Forelimb muscle (tissue), 1 donor: ENCODE measurements around the gene RAB3D. TPM values are rescaled to one million over a fixed set of nuclear protein-coding genes. Genes with fewer than 3 reads are reported as not detected.
"Not testable (repeated sequence)": the region's sequence is repeated elsewhere in the genome, so short reads cannot be mapped to it uniquely, and the experiment has no call there.

Experiments
- DNase-seq: peaks from one replicate; pipeline ENCODE4 v3.0.0-alpha.2; 2013; ENCODE audit warnings: low read depth
- polyA plus RNA-seq: library from polyadenylated mRNA; unstranded; fragments of 120-200 nt; gene quantifications from one replicate; pipeline ENCODE4 v1.2.1, GENCODE V29; 2013; ENCODE audit not compliant: insufficient read length

RAB3D gene
- polyA plus RNA-seq, 1 donor, result 5.2 TPM

DNA sequence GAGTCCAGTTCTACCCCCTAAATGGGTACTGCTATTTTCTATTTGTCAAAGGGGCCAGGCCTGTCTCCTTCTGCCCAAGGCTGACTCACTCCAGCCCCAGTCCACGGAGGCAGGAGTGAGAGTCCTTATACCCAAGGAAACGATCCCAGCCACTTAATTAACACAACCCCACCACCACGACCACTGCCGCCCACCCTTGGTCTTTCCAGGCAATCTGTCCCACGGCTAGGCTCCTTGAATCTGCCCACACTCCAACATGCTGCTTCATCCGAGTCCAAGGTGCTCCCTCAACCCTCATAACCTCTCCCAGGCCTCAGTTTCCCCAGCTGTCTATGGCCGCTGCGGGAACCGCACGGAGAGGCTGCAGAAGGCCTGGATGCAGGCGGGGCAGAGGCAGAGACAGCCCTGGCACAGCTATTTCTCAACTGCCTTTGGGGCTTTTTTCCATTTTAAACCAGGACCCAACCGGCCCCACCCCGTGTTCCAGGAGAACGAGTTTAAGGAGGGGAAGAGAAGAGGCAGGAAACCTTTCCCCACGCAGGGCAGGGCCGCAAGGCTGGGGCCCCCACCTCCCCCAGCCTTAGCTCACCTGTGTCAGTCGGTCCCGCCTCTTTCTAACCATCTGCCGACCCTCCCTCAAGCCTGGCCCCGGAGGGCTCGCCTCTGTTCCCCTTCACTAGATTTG, 746 bp downstream of the RAB3D start:
- DNase-seq, result no peak

DNA sequence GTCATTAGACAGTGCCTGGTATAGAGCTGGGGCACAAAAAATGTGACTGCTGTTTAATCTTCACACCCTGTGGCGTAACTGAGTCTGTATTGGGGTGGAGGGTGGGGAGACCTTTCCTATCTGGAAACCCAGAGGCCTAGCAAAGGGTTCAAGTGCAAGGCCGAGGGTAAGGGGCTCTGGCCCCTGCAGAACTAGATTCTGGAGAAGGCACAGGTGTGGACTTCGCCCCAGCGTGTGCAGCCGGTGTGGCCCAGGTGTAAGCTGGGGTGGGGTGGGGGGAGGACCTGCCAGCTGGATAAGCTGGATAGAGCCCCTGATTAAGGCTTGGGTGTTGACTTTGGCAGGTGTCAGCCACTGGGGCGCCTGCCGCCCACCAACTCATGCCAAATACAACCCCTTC, 1.3 kb downstream of the RAB3D start:
- DNase-seq, result no peak

DNA sequence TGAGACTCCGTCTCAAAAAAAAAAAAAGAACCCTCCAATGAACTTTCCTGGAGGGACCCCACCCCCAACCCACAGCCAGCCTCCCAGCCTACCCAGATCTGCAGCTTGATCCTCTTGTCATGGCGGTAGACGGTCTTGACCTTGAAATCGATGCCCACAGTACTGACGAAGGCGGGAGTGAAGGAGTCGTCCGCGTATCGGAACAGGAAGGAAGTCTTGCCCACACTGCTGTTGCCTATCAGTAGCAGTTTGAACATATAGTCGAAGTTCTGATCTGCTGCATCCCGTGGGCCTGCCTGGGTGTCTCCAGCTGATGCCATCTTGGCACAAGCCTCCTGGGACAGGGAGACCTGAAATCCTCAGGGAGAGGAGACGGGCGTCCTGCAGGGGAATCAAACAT, 2.4 kb downstream of the RAB3D start:
- DNase-seq, result no peak

DNA sequence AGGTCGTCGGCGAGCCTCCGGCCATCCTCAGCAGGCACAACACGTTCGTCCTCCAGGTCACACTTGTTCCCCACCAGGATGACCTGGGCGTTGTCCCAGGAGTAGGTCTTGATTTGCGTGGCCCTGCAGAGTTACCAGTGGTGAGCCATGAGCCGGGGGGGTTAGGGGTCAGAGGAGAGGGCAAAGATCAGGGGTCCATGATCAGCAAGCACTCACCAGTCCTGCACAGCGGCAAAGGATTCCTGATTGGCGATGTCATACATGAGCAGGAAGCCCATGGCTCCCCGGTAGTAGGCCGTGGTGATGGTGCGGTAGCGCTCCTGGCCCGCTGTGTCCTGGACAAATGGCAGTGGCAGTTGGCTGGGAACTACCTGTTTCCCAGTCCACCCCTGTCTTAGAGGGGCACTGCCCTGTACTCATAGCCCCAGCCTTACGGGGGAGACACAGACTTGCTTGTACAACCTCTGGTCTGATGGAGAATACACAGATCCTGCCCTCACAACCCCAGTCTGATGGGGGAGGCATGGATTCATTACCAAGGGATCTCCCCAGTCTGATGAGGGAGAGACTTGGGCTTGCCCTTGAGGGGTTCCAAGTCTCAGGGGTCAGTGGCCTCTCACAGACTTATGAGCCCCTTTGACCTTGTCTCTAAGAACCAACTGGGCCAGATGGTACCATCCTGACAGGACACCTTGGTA, 3.9 kb downstream of the RAB3D start:
- no peak for DNase-seq

DNA sequence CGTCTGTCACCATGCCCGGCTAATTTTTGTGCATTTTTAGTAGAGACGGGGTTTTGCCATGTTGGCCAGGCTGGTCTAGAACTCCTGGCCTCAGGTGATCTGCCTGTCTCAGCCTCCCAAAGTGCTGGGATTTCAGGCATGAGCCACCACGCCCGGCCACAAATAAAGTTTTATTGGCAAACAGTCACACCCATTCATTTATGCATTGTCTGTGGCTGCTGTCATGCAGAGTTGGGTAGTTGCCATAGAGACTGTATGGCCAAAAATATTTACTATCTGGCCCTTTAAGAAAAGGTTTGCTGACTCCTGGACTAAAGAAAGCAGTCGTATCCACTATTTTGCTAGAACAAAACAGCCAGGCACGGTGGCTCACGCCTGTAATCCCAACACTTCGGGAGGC, 5.6 kb downstream of the RAB3D start:
- not testable (repeated sequence) for DNase-seq

DNA sequence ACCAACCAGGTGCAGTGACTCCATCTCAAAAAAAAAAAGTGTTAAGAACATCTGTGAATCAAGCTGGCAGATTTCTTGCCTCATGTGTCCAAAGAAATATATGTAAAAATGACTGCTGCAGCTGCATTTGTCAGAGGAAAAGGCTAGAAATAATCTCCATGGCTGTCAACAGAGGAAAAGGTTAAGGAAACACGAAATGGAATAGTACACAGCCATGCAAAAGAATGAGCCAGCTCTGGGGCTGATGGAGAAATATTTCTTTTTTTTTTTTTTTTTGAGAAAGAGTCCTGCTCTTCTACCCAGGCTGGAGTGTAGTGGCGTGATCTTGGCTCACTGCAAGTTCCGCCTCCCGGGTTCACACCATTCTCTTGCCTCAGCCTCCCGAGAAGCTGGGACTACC, 6.6 kb downstream of the RAB3D start:
- DNase-seq, result no peak

DNA sequence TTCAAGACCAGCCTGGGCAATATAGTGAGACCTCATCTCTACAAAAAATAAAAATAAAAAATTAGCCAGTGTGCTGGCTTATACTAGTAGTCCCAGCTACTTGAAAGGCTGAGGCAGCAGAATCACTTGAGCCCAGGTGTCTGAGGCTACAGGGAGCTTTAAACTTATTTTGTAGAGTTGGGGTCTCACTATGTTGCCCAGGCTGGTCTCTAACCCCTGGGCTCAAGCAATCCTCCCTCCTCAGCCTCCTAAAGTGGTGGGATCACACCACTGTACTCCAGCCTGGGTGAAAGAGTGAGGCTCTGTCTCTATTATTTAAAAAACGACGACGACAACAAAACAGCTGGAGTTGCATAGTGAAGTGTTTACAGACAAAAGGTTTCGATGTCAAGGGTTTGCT, 8.0 kb downstream of the RAB3D start:
- no peak for DNase-seq

DNA sequence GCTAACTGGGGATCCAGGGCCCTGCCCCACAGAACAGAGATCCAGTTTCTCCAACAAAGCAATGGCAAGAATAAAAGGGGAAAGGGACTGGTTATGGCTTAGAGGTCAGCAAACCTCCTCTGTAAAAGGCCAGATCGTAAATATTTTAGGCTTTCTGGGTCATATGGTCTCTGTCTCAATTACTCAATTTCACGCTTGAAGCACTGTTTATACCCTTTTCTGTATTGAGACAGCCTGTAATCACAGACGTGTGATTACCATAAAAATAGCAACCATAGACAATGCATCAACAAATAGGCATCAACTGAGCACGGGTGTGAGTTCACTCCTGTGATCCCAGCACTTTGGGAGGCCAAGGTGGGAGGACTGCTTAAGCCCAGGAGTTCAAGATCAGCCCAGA, 9.3 kb downstream of the RAB3D start:
- no peak for DNase-seq

DNA sequence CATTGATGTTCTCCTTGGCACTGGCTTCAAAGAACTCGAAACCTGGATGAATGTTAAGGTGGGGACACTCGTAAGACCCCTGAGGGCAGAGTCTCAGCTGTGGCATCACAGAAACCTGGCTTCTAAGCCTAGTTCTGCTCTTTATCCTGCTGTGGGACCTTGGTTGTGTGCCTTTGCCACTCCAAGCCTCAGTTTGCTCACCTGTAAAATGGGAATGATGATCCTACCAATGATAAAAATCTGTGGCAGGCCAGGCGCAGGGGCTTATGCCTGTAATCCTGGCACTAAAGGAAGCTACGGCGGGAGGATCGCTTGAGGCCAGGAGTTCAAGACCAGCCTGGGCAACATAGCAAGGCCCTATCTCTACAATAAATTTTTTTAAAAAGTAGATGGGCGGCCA, 13.9 kb downstream of the RAB3D start:
- no peak for DNase-seq

DNA sequence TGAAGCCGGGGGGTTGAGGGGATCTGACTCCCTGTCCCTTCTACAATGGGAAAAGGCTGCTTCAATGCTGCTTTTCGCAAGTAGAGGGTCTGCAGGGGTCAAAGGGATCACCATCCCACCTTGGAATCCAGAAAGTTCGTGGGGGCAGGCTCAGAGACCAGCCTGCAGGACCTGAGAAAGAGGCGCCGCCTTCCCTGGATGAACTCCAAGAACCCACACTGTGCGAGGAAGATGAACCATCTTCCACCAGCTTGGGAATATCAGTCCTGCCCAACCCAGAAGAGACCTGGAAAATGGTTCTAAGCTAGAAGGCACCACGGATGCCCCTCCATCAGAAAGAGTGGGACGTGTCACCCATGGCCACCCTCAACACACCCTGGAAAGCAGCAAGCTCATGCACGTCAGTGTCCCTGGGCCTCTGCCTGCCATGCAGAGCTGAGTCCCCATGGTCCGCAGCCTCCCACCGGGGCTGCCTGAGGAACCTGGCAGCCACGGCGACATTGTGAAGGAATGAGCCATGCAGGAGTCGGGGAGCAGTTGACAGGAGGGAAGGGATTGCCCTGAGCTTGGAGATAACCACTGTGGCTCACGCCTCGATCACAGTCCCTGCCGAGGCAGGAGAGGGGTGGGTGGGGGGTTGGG, 14.6 kb downstream of the RAB3D start:
- DNase-seq, result no peak

DNA sequence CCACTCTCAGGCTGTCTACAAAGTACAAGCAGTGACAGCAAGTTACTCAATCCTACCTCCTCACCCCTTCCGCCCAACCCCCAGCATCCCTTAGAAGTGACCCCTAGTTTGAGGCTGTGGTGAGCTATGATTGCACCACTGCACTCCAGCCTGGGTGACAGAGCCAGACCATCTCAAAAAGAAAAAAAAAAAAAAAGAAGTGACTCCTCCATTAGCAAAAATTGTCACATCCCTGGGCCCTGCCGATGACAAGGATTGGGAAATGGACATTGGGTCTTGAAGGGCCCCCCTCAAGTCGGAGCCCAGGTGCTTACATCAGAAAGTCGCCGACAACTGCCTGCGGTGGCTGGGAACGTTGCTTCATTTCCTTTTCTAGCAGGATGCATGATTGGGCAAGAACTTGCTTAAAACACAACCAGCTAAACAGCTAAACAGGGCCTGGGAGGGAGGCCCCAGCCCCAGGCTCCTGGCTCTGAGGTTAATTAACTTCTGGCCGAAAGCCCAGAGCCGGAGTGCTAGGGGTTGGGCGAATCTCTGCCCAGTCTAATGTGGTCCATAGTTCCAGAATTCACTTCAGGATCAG, 15.3 kb downstream of the RAB3D start:
- peak; percentile 34 for DNase-seq

DNA sequence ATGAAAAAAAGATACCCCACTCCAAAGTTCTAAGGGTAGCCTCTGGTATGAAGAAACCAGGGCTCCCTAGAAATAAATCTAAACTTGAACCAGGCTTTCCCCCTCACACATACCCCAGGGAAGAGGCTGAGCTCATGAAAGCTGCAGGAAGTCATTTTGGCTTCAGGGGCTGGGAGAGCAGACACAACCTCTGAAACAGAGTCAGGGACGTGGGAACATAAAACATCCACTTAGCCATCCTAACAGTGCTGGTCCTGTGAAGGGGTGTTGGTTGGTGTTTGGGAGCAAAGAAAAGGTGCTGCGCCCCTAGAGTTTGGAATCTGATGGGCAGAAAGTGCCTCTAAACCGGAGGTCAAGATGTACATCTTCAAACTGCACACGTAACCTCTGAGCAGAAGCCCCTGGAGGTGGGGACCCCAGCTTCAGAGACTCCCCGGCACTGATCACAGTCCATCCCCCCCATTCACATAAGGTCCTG, 15.8 kb downstream of the RAB3D start:
- no peak for DNase-seq

DNA sequence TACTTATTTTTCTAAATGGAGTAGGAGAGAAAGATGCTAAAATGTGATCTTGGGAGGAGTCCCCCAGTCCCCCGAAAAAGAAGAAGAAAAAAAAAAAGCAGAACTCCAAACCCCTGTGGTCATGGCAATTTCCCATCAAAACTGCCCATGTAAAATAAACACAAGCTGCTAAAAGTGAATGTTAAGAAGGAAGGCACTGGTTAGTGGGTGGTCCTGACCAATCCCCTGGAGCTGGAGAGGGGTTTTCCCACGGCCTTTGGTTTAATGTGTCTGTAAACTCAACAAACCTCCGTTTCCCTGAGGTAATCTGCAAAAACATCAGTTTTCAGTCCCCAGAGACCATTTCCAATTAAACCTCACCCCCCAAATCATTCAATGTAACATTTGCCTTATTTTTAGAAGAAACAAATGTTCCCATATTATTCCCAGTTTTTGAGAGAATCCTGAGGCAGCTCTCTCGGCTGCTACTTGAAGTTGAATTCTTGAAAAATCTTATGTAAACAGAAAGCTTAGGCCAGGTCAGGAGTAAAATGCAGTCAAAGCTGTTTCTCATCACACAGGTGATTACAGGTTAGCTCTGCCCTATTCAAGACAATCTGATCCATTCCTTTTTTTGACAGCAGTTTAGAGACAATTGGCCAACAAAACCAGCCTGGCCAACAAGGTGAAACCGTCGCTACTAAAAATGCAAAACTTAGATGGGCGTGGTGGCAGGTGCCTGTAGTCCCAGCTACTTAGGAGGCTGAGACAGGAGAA, 17.0 kb downstream of the RAB3D start:
- DNase-seq, result no peak

DNA sequence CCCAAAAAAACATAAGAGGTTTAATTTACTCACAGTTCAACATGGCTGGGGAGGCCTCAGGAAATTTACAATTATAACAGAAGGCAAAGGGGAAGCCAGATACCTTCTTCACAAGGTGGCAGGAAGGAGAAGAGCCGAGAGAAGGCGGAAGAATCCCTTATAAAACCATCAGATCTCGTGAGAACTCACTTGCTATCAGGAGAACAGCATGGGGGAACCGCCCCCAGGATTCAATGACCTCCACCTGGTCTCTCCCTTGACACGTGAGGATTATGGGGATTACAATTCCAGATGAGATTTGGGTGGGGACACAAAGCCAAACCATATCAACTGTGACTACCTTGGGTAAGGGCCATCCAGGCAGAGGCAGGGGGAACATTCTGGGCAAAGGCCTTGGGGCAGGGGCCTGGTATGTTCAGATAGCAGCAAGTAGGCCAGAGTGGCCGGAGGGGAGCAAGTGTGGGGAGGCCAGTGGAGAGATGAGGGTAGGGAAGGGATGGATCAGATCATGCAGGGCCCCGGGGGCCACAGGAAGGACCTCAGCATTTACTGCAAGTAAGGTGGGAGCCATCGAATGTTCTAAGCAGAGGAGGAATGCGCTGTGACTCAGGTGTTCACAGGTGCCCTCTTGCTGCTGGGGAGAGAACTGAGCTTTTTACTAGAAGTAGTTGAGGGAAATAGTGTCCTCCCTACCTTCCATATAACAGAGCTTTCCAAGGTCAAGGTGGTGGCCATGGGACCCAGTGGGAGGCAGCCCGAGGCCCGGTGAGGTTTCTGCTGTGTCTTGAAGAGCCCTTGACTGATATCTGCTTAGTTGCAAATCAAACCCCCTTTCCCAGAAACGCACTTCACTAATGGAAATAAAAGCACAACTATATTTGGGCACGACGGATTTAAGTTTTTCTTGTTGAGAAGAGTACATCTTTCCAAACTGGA, 18.0 kb downstream of the RAB3D start:
- no peak for DNase-seq

DNA sequence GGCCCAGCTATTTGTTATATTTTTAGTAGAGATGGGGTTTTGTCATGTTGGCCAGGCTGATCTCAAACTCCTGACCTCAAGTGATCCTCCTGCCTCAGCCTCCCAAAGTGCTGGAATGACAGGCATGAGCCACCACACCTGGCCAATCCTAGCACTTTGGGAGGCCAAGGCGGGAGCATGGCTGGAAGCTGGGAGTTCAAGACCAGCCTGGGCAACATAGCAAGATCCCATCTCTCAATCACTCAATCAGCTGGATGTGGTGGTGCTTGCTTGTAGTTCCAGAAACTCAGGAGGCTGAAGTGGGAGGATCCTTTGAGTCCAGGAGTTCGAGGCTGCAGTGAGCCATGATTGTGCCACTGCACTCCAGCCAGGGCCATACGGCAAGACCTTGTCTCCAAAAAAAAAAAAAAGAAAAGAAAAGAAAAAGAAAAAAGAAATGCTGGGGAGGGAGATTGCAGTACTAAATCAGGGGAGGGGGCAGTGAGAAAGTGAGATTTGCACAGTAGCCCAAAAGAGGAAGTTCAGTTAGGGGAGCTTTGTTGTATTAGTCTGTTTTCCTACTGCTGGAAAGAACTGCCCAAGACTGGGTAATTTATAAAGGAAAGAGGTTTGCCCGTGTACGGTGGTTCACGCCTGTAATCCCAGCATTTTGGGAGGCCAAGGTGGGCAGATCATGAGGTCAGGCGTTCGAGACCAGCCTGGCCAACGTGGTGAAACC, 19.0 kb downstream of the RAB3D start:
- not testable (repeated sequence) for DNase-seq

DNA sequence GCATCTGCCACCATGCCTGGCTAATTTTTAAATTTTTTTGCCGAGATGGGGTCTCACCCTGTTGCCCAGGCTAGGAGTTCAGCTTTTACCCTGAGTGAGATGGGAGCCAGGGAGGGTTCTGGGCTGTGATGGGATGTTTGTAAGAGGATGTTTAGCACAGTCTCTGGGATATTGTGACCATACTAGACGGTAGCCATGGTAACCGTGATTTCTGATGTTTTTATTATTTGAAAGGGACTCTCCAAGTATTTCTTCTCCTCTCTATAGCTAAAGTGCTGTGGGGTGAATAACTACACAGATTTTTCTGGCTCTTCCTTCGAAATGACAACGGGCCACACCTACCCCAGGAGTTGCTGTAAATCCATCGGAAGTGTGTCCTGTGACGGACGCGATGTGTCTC, 33.1 kb downstream of the RAB3D start:
- DNase-seq, result no peak

DNA sequence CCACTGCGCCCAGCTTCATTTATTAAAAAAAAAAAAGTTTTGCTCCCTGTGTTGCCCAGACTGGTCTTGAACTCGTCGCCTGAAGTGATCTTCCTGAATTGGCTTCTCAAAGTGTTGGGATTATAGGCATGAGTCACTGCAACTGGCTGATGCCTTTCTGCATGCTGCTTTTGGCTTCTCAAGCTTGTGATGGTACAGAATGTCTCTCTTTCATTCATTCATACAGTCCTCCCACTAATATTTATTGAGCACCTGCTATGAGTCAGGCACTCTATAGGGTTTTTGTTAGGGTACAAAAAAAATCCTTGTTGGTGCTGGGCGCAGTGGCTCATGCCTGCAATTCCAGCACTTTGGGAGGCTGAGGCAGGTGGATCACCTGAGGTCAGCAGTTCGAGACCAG, 34.5 kb downstream of the RAB3D start:
- no peak for DNase-seq

DNA sequence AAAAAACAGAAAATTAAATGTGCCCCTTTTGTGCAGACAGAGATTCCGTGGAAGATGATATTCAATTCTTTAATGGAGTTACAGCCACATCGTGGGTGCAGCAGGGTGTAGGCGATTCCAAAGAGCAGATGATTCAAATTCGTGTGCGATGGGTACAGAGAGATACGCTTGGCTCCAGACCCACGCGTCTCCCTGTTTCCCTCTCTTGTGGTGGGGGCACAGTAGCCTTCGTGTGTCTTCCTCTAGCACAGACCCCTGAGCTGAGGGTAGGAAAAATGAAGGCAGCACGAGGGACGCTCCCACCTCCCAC, 38.7 kb downstream of the RAB3D start:
- no peak for DNase-seq

DNA sequence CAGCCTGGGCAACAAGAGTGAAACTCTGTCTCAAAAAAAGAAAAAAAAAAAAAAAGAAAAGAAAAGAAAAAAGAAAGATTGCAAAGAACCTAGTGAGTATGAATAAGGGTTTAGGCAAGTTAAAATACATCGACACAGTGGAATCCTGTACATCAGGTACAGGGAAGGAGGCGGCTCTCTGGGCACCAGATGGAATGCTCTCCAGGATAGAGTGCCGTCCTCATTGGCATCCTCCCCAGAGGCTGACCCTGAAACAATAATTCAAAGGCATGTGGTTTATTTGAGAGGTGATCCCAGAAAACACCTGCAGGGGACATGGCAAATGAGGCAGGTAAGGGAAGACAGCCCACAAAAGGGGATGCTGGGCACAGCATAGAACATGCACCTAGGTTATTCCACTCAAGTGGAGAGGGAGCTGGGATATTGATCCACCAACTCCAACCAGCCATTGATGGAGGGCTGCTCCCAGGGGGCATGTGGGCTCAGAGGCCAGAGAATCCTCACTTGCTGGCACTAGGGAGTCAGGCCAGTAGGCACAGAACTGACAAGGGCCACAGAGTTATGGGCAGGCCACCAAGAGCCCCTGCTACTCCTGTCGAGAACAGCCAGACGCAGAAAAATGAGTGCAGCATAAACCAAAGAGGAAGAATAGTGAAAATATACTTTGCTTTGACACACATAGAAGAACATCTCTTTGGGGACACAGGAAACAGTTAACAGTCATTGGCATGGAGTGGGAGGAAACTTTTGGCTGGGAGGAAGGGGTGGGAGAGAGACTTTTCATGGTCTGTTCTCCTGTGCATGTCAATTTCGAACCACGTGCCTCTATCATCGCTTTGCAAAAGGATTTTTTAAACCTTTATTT, 39.3 kb downstream of the RAB3D start:
- DNase-seq, result no peak
